G401 (cell line): ENCODE data around the gene PAIP2B. TPM values are rescaled to one million over a fixed set of nuclear protein-coding genes. Genes with fewer than 3 reads are reported as not detected.
"Not testable (repeated sequence)": the region's sequence is repeated elsewhere in the genome, so short reads cannot be mapped to it uniquely, and the experiment has no call there.

Source experiments
- DNase-seq: peaks from one replicate; pipeline ENCODE4 v3.0.0-alpha.2; 2015; ENCODE audit warnings: low spot score
- in situ Hi-C: cut with HindIII; loops from 2 replicates; pipeline ENCODE4 v1.10.0; 2016; ENCODE audit warnings: low sequenced_read_pairs, mixed read lengths
- total RNA-seq: library from RNA; depleted of rRNA; stranded (reverse); fragments of >200 nt; shearing (Covaris generic); gene quantifications from 2 replicates; pipeline ENCODE4 v1.2.3, GENCODE V29; 2014

PAIP2B gene
- total RNA-seq, 1 experiment from 2014 or later: 2.4 TPM

GRCh38 chr2:71224457-71224856 is 2.4 kb downstream of the PAIP2B start:
- in situ Hi-C loops: no loop called here
- DNase-seq: peak; percentile 84

GRCh38 chr2:71223767-71224333 is 3.1 kb downstream of the PAIP2B start:
- peak; percentile 96 for DNase-seq
- in situ Hi-C loops: no loop called here

- in situ Hi-C loops: no loop called here
Measured at GRCh38 chr2:71220743-71221142, 6.2 kb downstream of the PAIP2B start.

GRCh38 chr2:71216501-71216900 is 10.4 kb downstream of the PAIP2B start:
- DNase-seq: no peak
- in situ Hi-C loops: no loop called here

More at GRCh38 chr2:71220743-71221142, 6.2 kb downstream of the PAIP2B start:
- no peak for DNase-seq

- in situ Hi-C loops: no loop called here
- no peak for DNase-seq
Measured at GRCh38 chr2:71215447-71215846, 11.5 kb downstream of the PAIP2B start.

GRCh38 chr2:71212336-71212735 is 14.6 kb downstream of the PAIP2B start:
- DNase-seq: no peak
- in situ Hi-C loops: no loop called here

- in situ Hi-C loops: no loop called here
- DNase-seq: no peak
Measured at GRCh38 chr2:71210292-71210691, 16.6 kb downstream of the PAIP2B start.

- in situ Hi-C loops: no loop called here
- DNase-seq: no peak
Measured at GRCh38 chr2:71208756-71209155, 18.1 kb downstream of the PAIP2B start.

GRCh38 chr2:71207601-71208000 is 19.3 kb downstream of the PAIP2B start:
- no peak for DNase-seq
- in situ Hi-C loops: no loop called here

- in situ Hi-C loops: no loop called here
- DNase-seq: no peak
Measured at GRCh38 chr2:71206271-71206670, 20.6 kb downstream of the PAIP2B start.

GRCh38 chr2:71191570-71191943 is 35.3 kb downstream of the PAIP2B start:
- peak; percentile 20 for DNase-seq
- in situ Hi-C loops: no loop called here

- peak; percentile 83 for DNase-seq
- in situ Hi-C loops: no loop called here
Measured at GRCh38 chr2:71190656-71191569, 36.0 kb downstream of the PAIP2B start.

- no peak for DNase-seq
- in situ Hi-C loops: no loop called here
Measured at GRCh38 chr2:71187589-71187988, 39.3 kb downstream of the PAIP2B start.

- in situ Hi-C loops: no loop called here
- no peak for DNase-seq
Measured at GRCh38 chr2:71186973-71187372, 39.9 kb downstream of the PAIP2B start.

GRCh38 chr2:71183306-71184115 is 43.4 kb downstream of the PAIP2B start:
- in situ Hi-C loops, DNase-seq: not testable (repeated sequence)

GRCh38 chr2:71181316-71181715 is 45.6 kb downstream of the PAIP2B start:
- in situ Hi-C loops: no loop called here
- no peak for DNase-seq

GRCh38 chr2:71178836-71179235 is 48.1 kb downstream of the PAIP2B start:
- peak; percentile 82 for DNase-seq
- in situ Hi-C loops: not testable (repeated sequence)

GRCh38 chr2:71174207-71174606 is 52.7 kb downstream of the PAIP2B start:
- no peak for DNase-seq
- in situ Hi-C loops: no loop called here

- in situ Hi-C loops: no loop called here
- DNase-seq: no peak
Measured at GRCh38 chr2:71173096-71173495, 53.8 kb downstream of the PAIP2B start.

GRCh38 chr2:71166812-71167211 is 60.1 kb downstream of the PAIP2B start:
- in situ Hi-C loops: no loop called here
- no peak for DNase-seq
